Brain microvascular endothelial cell (primary cell): ENCODE results near the gene COX20.

Source experiments
- DNase-seq: peaks from one replicate; pipeline ENCODE4 v3.0.0-alpha.2; 2020
- H3K27ac ChIP-seq: fragments of 250-450 bp; sonication (Bioruptor Pico); 2 replicates; pipeline ENCODE4 v1.5.1; 2020; ENCODE audit warnings: mild to moderate bottlenecking, moderate library complexity
- H3K27me3 ChIP-seq: fragments of 250-450 bp; sonication (Bioruptor Pico); replicated peaks from 2 replicates; pipeline ENCODE4 v1.5.1; 2020; ENCODE audit warnings: mild to moderate bottlenecking
- H3K36me3 ChIP-seq: fragments of 250-450 bp; sonication (Bioruptor Pico); replicated peaks from 2 replicates; pipeline ENCODE4 v1.5.1; 2020; ENCODE audit warnings: mild to moderate bottlenecking
- H3K4me3 ChIP-seq: 2 replicates; pipeline ENCODE4 v1.5.1; 2011; ENCODE audit warnings: low read depth, mild to moderate bottlenecking, control low read depth, low read length, moderate library complexity
- CTCF ChIP-seq: IDR thresholded peaks from 2 replicates; pipeline ENCODE4 v1.5.1; 2011; ENCODE audit warnings: low read depth, mild to moderate bottlenecking, moderate library complexity, low read length, control low read depth, inconsistent platforms; ENCODE audit errors: missing control alignments
- in situ Hi-C: cut with HindIII; loops from 2 replicates; pipeline ENCODE4 v1.10.0; 2017; ENCODE audit warnings: low sequenced_read_pairs, low pct_ligation_motif_present

COX20 gene

GRCh38 chr1:244815600-244816099, 19.8 kb upstream of the COX20 start:
- no peaks in the 10 kb centered on the region for H3K27me3 ChIP-seq
- no peak for DNase-seq
- no peak for TF ChIP-seq CTCF
- H3K27ac ChIP-seq: no peak overlapping the region
- H3K36me3 ChIP-seq: no peaks in the 10 kb centered on the region
- H3K4me3 ChIP-seq: no peak overlapping the region
- in situ Hi-C loops: no loop called here

GRCh38 chr1:244817415-244817894, 18.0 kb upstream of the COX20 start:
- H3K36me3 ChIP-seq: no peaks in the 10 kb centered on the region
- no peak for DNase-seq
- H3K27me3 ChIP-seq: no peaks in the 10 kb centered on the region
- H3K27ac ChIP-seq: no peak overlapping the region
- in situ Hi-C loops: no loop called here
- TF ChIP-seq CTCF: no peak
- H3K4me3 ChIP-seq: no peak overlapping the region

GRCh38 chr1:244820131-244820530, 15.3 kb upstream of the COX20 start:
- in situ Hi-C loops: no loop called here

GRCh38 chr1:244821134-244821533, 14.3 kb upstream of the COX20 start:
- H3K27ac ChIP-seq: no peak overlapping the region
- H3K4me3 ChIP-seq: no peak overlapping the region
- no peak for DNase-seq
- no peaks in the 10 kb centered on the region for H3K27me3 ChIP-seq
- no peak for TF ChIP-seq CTCF
- H3K36me3 ChIP-seq: no peaks in the 10 kb centered on the region
- in situ Hi-C loops: no loop called here

More at GRCh38 chr1:244820131-244820530, 15.3 kb upstream of the COX20 start:
- Histone ChIP-seq H3K27ac (no peak overlapping the region), H3K4me3 (no peak overlapping the region), H3K36me3 (no peaks in the 10 kb centered on the region), H3K27me3 (no peaks in the 10 kb centered on the region)
- no peak for DNase-seq
- TF ChIP-seq CTCF: no peak

- in situ Hi-C loops: no loop called here
- TF ChIP-seq CTCF: no peak
- DNase-seq: no peak
- Histone ChIP-seq H3K4me3 (no peak overlapping the region), H3K27ac (no peak overlapping the region), H3K27me3 (no peaks in the 10 kb centered on the region), H3K36me3 (no peaks in the 10 kb centered on the region)
These were observed 12.6 kb upstream of the COX20 start for GRCh38 chr1:244822878-244823277.

GRCh38 chr1:244826712-244827111, 8.7 kb upstream of the COX20 start:
- Histone ChIP-seq H3K27ac (no peak overlapping the region), H3K4me3 (no peak overlapping the region), H3K27me3 (no peaks in the 10 kb centered on the region), H3K36me3 (no peaks in the 10 kb centered on the region)
- no peak for TF ChIP-seq CTCF
- in situ Hi-C loops: no loop called here
- no peak for DNase-seq
